Measurements from ENCODE around the gene RNF220. TPM values are rescaled to one million over a fixed set of nuclear protein-coding genes. Genes with fewer than 3 reads are reported as not detected.

RNF220 gene
- total RNA-seq, 1 experiment from 2014 or later = 128 TPM

DNA sequence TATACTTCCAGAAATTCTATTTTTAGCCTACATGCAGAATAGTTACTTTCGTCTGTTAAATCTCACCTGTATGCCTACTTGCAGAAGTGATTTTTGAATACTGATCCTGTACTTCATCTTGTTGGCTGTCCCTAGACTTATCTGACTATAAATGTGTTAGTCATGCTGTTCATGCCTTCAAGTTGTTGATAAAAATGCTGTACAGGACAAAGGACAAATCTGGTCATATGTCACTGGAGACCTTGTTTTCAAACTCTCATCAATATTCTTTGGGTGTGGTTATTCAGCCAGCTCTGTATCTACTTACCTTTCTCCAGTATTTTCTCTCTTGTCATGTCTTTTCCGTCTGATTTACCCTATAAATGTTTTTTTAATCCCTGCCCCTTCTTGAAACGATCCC is 132.9 kb downstream of the RNF220 start (continued):
- TF ChIP-seq, protein P1, sequence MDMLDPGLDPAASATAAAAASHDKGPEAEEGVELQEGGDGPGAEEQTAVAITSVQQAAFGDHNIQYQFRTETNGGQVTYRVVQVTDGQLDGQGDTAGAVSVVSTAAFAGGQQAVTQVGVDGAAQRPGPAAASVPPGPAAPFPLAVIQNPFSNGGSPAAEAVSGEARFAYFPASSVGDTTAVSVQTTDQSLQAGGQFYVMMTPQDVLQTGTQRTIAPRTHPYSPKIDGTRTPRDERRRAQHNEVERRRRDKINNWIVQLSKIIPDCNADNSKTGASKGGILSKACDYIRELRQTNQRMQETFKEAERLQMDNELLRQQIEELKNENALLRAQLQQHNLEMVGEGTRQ (CRISPR knock-in tag; IDR thresholded peaks at IDR 0.05) = no peak
- TF ChIP-seq CREB1 (CRISPR knock-in tag; IDR thresholded peaks at IDR 0.05) = no peak
- TF ChIP-seq, protein P2, sequence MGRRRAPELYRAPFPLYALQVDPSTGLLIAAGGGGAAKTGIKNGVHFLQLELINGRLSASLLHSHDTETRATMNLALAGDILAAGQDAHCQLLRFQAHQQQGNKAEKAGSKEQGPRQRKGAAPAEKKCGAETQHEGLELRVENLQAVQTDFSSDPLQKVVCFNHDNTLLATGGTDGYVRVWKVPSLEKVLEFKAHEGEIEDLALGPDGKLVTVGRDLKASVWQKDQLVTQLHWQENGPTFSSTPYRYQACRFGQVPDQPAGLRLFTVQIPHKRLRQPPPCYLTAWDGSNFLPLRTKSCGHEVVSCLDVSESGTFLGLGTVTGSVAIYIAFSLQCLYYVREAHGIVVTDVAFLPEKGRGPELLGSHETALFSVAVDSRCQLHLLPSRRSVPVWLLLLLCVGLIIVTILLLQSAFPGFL (CRISPR knock-in tag; IDR thresholded peaks at IDR 0.05; ENCODE audit: borderline replicate concordance) = no peak
- no peak for TF ChIP-seq MXD4 (CRISPR knock-in tag; IDR thresholded peaks at IDR 0.05; ENCODE audit: borderline replicate concordance)
- TF ChIP-seq IRF2 (CRISPR knock-in tag; IDR thresholded peaks at IDR 0.05; ENCODE audit: borderline replicate concordance, low read depth) = no peak

DNA sequence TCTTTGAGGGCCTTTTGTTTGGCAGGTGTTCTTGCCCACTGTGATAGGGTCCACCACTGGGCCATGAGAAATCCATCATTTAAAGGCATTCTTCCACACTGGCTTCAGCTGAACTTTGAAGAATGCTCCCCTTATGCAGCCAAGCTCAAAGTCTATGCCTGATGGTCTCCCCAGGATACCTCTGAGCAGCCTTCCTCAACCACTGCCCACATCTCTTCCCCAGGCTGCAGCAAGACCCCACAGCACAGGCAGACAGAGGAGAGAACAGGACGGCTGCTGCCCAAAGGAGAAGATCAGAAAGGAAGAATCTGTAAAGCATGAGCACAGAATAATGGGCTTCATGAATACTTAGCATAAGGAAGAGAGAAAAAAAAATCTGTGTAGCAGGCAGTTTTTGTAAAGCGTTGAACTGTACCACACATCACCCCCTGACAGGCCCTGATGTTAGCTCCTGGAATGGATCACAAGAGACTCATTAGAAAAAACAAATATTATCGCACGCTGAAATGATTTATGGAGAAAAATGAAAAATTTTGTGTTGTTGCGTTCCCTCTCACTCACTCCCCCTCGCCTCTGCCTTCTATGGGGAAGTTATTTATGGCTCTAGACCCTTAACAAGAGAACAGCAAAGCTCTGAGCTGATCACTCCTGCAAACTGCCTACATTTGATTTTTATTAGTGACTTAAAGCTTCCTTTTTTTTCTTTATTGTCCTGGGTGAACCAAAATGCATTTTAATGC is 135.1 kb downstream of the RNF220 start:
- ChIA-PET POLR2A (interaction anchor here (0.6 kb wide), 1 partner anchor 39 kb away, joined by 3 read pairs; no protein-coding TSS in a partner anchor), CTCF (interaction anchor here (0.7 to 9.5 kb wide), 5 partner anchors 16 to 162 kb away, joined by 3 to 69 read pairs (median 3); no protein-coding TSS in a partner anchor)
- no peak overlapping the region; the same call in 1 of the 2 replicates for H3K4me3 Mint-ChIP-seq
- DNase-seq (ENCODE audit: low spot score) (no peak), ATAC-seq (no peak)
- H3K36me3 Mint-ChIP-seq = peaks cover 3% of the 10 kb centered on the region; the same call in 1 of the 2 replicates
- peaks cover 87% of the 10 kb centered on the region for H3K4me1 Mint-ChIP-seq
- H3K27ac Mint-ChIP-seq = no peak overlapping the region; the same call in 1 of the 2 replicates
- TF ChIP-seq, protein P3, sequence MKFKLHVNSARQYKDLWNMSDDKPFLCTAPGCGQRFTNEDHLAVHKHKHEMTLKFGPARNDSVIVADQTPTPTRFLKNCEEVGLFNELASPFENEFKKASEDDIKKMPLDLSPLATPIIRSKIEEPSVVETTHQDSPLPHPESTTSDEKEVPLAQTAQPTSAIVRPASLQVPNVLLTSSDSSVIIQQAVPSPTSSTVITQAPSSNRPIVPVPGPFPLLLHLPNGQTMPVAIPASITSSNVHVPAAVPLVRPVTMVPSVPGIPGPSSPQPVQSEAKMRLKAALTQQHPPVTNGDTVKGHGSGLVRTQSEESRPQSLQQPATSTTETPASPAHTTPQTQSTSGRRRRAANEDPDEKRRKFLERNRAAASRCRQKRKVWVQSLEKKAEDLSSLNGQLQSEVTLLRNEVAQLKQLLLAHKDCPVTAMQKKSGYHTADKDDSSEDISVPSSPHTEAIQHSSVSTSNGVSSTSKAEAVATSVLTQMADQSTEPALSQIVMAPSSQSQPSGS (CRISPR knock-in tag; IDR thresholded peaks at IDR 0.05; ENCODE audit: borderline replicate concordance, low read depth) = no peak
- TF ChIP-seq ETV6 (CRISPR knock-in tag; IDR thresholded peaks at IDR 0.05) = no peak
- TF ChIP-seq, protein P4, sequence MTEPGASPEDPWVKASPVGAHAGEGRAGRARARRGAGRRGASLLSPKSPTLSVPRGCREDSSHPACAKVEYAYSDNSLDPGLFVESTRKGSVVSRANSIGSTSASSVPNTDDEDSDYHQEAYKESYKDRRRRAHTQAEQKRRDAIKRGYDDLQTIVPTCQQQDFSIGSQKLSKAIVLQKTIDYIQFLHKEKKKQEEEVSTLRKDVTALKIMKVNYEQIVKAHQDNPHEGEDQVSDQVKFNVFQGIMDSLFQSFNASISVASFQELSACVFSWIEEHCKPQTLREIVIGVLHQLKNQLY (CRISPR knock-in tag; IDR thresholded peaks at IDR 0.05) = no peak
- TF ChIP-seq, protein P5, sequence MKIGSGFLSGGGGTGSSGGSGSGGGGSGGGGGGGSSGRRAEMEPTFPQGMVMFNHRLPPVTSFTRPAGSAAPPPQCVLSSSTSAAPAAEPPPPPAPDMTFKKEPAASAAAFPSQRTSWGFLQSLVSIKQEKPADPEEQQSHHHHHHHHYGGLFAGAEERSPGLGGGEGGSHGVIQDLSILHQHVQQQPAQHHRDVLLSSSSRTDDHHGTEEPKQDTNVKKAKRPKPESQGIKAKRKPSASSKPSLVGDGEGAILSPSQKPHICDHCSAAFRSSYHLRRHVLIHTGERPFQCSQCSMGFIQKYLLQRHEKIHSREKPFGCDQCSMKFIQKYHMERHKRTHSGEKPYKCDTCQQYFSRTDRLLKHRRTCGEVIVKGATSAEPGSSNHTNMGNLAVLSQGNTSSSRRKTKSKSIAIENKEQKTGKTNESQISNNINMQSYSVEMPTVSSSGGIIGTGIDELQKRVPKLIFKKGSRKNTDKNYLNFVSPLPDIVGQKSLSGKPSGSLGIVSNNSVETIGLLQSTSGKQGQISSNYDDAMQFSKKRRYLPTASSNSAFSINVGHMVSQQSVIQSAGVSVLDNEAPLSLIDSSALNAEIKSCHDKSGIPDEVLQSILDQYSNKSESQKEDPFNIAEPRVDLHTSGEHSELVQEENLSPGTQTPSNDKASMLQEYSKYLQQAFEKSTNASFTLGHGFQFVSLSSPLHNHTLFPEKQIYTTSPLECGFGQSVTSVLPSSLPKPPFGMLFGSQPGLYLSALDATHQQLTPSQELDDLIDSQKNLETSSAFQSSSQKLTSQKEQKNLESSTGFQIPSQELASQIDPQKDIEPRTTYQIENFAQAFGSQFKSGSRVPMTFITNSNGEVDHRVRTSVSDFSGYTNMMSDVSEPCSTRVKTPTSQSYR (CRISPR knock-in tag; IDR thresholded peaks at IDR 0.05) = no peak
- TF ChIP-seq ZNF232 (CRISPR knock-in tag; IDR thresholded peaks at IDR 0.05) = no peak
- TF ChIP-seq CREB1 (CRISPR knock-in tag; IDR thresholded peaks at IDR 0.05) = no peak
- no peak for TF ChIP-seq TEAD1 (CRISPR knock-in tag; IDR thresholded peaks at IDR 0.05)
- TF ChIP-seq JAZF1 (CRISPR knock-in tag; IDR thresholded peaks at IDR 0.05) = no peak
- no peak for TF ChIP-seq SP1 (CRISPR knock-in tag; conservative IDR thresholded peaks at IDR 0.05)
- TF ChIP-seq, protein P6, sequence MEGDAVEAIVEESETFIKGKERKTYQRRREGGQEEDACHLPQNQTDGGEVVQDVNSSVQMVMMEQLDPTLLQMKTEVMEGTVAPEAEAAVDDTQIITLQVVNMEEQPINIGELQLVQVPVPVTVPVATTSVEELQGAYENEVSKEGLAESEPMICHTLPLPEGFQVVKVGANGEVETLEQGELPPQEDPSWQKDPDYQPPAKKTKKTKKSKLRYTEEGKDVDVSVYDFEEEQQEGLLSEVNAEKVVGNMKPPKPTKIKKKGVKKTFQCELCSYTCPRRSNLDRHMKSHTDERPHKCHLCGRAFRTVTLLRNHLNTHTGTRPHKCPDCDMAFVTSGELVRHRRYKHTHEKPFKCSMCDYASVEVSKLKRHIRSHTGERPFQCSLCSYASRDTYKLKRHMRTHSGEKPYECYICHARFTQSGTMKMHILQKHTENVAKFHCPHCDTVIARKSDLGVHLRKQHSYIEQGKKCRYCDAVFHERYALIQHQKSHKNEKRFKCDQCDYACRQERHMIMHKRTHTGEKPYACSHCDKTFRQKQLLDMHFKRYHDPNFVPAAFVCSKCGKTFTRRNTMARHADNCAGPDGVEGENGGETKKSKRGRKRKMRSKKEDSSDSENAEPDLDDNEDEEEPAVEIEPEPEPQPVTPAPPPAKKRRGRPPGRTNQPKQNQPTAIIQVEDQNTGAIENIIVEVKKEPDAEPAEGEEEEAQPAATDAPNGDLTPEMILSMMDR (IDR thresholded peaks at IDR 0.05) = no peak
- no peak for TF ChIP-seq ATF1 (CRISPR knock-in tag; IDR thresholded peaks at IDR 0.05)
- TF ChIP-seq, protein P7, sequence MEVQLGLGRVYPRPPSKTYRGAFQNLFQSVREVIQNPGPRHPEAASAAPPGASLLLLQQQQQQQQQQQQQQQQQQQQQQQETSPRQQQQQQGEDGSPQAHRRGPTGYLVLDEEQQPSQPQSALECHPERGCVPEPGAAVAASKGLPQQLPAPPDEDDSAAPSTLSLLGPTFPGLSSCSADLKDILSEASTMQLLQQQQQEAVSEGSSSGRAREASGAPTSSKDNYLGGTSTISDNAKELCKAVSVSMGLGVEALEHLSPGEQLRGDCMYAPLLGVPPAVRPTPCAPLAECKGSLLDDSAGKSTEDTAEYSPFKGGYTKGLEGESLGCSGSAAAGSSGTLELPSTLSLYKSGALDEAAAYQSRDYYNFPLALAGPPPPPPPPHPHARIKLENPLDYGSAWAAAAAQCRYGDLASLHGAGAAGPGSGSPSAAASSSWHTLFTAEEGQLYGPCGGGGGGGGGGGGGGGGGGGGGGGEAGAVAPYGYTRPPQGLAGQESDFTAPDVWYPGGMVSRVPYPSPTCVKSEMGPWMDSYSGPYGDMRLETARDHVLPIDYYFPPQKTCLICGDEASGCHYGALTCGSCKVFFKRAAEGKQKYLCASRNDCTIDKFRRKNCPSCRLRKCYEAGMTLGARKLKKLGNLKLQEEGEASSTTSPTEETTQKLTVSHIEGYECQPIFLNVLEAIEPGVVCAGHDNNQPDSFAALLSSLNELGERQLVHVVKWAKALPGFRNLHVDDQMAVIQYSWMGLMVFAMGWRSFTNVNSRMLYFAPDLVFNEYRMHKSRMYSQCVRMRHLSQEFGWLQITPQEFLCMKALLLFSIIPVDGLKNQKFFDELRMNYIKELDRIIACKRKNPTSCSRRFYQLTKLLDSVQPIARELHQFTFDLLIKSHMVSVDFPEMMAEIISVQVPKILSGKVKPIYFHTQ (CRISPR knock-in tag; IDR thresholded peaks at IDR 0.05) = no peak
- H3K27me3 Mint-ChIP-seq (ENCODE audit: low read depth) = peaks cover 21% of the 10 kb centered on the region
- H3K9me3 Mint-ChIP-seq = no peaks in the 10 kb centered on the region

Data from WTC11 (cell line).